HEK293 (cell line): ENCODE measurements around the gene RPL10A.

Source experiments
- BCL6B ChIP-seq: fragments of 450-650 bp; formaldehyde crosslinking; IDR thresholded peaks from 2 replicates; pipeline ENCODE4 v1.5.1; 2017; ENCODE audit warnings: missing biosample characterization, missing genetic modification characterization
- PATZ1 ChIP-seq: fragments of 450-650 bp; formaldehyde crosslinking; IDR thresholded peaks from 2 replicates; pipeline ENCODE4 v1.5.1; 2016; ENCODE audit warnings: missing biosample characterization, missing genetic modification characterization
- PRDM4 ChIP-seq: fragments of 450-650 bp; formaldehyde crosslinking; IDR thresholded peaks from 2 replicates; pipeline ENCODE4 v1.5.1; 2017; ENCODE audit warnings: missing biosample characterization, missing genetic modification characterization
- SP2 ChIP-seq: fragments of 450-650 bp; formaldehyde crosslinking; IDR thresholded peaks from 2 replicates; pipeline ENCODE4 v1.5.1; 2016; ENCODE audit warnings: missing biosample characterization, missing genetic modification characterization
- TRIM28 ChIP-seq: IDR thresholded peaks from 2 replicates; pipeline ENCODE4 v1.6.1; 2011; ENCODE audit warnings: low read length, control low read depth, borderline replicate concordance
- ZNF112 ChIP-seq: fragments of 450-650 bp; formaldehyde crosslinking; IDR thresholded peaks from 2 replicates; pipeline ENCODE4 v1.5.0; 2017; ENCODE audit warnings: missing biosample characterization, missing genetic modification characterization
- ZNF133 ChIP-seq: fragments of 450-650 bp; formaldehyde crosslinking; IDR thresholded peaks from 2 replicates; pipeline ENCODE4 v1.5.1; 2016; ENCODE audit warnings: missing biosample characterization, missing genetic modification characterization
- ZNF140 ChIP-seq: fragments of 450-650 bp; formaldehyde crosslinking; IDR thresholded peaks from 2 replicates; pipeline ENCODE4 v1.5.1; 2016; ENCODE audit warnings: missing biosample characterization, missing genetic modification characterization
- ZNF239 ChIP-seq: fragments of 450-650 bp; formaldehyde crosslinking; IDR thresholded peaks from 2 replicates; pipeline ENCODE4 v1.5.1; 2016; ENCODE audit warnings: missing biosample characterization, missing genetic modification characterization
- ZNF26 ChIP-seq: fragments of 450-650 bp; formaldehyde crosslinking; IDR thresholded peaks from 2 replicates; pipeline ENCODE4 v1.5.1; 2016; ENCODE audit warnings: missing biosample characterization, missing genetic modification characterization
- ZNF280C ChIP-seq: fragments of 450-650 bp; formaldehyde crosslinking; IDR thresholded peaks from 2 replicates; pipeline ENCODE4 v1.5.1; 2016; ENCODE audit warnings: missing biosample characterization, missing genetic modification characterization
- ZNF292 ChIP-seq: fragments of 450-650 bp; formaldehyde crosslinking; IDR thresholded peaks from 2 replicates; pipeline ENCODE4 v1.5.1; 2016; ENCODE audit warnings: low read depth, missing biosample characterization, missing genetic modification characterization, borderline replicate concordance
- ZNF302 ChIP-seq: fragments of 450-650 bp; formaldehyde crosslinking; IDR thresholded peaks from 2 replicates; pipeline ENCODE4 v1.5.1; 2016; ENCODE audit warnings: missing biosample characterization, missing genetic modification characterization, low read depth
- ZNF335 ChIP-seq: fragments of 450-650 bp; formaldehyde crosslinking; conservative IDR thresholded peaks from 2 replicates; pipeline ENCODE4 v1.5.1; 2016; ENCODE audit warnings: missing biosample characterization, missing genetic modification characterization
- ZNF426 ChIP-seq: fragments of 450-650 bp; formaldehyde crosslinking; IDR thresholded peaks from 2 replicates; pipeline ENCODE4 v1.5.1; 2017; ENCODE audit warnings: missing biosample characterization, missing genetic modification characterization, mild to moderate bottlenecking, inconsistent platforms, moderate library complexity
- ZNF449 ChIP-seq: fragments of 450-650 bp; formaldehyde crosslinking; IDR thresholded peaks from 2 replicates; pipeline ENCODE4 v1.5.1; 2017; ENCODE audit warnings: missing biosample characterization, mild to moderate bottlenecking, missing genetic modification characterization, moderate library complexity
- ZNF513 ChIP-seq: fragments of 450-650 bp; IDR thresholded peaks from 2 replicates; pipeline ENCODE4 v1.5.1; 2018; ENCODE audit warnings: missing biosample characterization, missing genetic modification characterization
- ZNF548 ChIP-seq: fragments of 450-650 bp; formaldehyde crosslinking; IDR thresholded peaks from 2 replicates; pipeline ENCODE4 v1.5.1; 2016; ENCODE audit warnings: missing biosample characterization, missing genetic modification characterization
- ZNF585B ChIP-seq: fragments of 450-650 bp; formaldehyde crosslinking; IDR thresholded peaks from 2 replicates; pipeline ENCODE4 v1.5.1; 2016; ENCODE audit warnings: missing biosample characterization, missing genetic modification characterization
- ZNF624 ChIP-seq: fragments of 450-650 bp; formaldehyde crosslinking; IDR thresholded peaks from 2 replicates; pipeline ENCODE4 v1.5.1; 2017; ENCODE audit warnings: missing biosample characterization, missing genetic modification characterization
- ZNF654 ChIP-seq: fragments of 450-650 bp; formaldehyde crosslinking; IDR thresholded peaks from 2 replicates; pipeline ENCODE4 v1.5.1; 2016; ENCODE audit warnings: low read depth, missing biosample characterization, missing genetic modification characterization
- ZNF791 ChIP-seq: fragments of 450-650 bp; formaldehyde crosslinking; IDR thresholded peaks from 2 replicates; pipeline ENCODE4 v1.5.1; 2016; ENCODE audit warnings: missing biosample characterization, missing genetic modification characterization
- ZNF843 ChIP-seq: fragments of 450-650 bp; formaldehyde crosslinking; IDR thresholded peaks from 2 replicates; pipeline ENCODE4 v1.5.1; 2016; ENCODE audit warnings: missing biosample characterization, missing genetic modification characterization
- ZSCAN23 ChIP-seq: fragments of 450-650 bp; formaldehyde crosslinking; IDR thresholded peaks from 2 replicates; pipeline ENCODE4 v1.5.1; 2016; ENCODE audit warnings: missing biosample characterization, missing genetic modification characterization
- ZSCAN5A ChIP-seq: fragments of 450-650 bp; formaldehyde crosslinking; IDR thresholded peaks from 2 replicates; pipeline ENCODE4 v1.5.1; 2016; ENCODE audit warnings: missing biosample characterization, missing genetic modification characterization

RPL10A gene

GRCh38 chr6:35468181-35468979 is at the start of gene RPL10A (continued):
- TF ChIP-seq BCL6B (tag by site-specific recombination) = no peak
- TF ChIP-seq ZNF292 = no peak
- TF ChIP-seq ZNF302 (tag by site-specific recombination) = no peak
- peak; percentile 37; the same call in 1 of the 2 replicates for TF ChIP-seq ZSCAN5A (tag by site-specific recombination)
- no peak for TF ChIP-seq ZNF112 (tag by site-specific recombination)
- TF ChIP-seq ZNF140 = no peak
- peak; percentile 88 for TF ChIP-seq PATZ1 (tag by site-specific recombination)
- no peak for TF ChIP-seq ZNF26 (tag by site-specific recombination)
- TF ChIP-seq ZSCAN23 (tag by site-specific recombination) = no peak
- TF ChIP-seq ZNF133 (tag by site-specific recombination) = no peak
- peak; percentile 56; the same call in 1 of the 2 replicates for TF ChIP-seq PRDM4 (tag by site-specific recombination)
- no peak for TF ChIP-seq ZNF280C (tag by site-specific recombination)
- 0 out of 2 replicates have a peak, but pooled peaks have one; percentile 56 for TF ChIP-seq ZNF239 (tag by site-specific recombination)
- no peak; the same call in none of the 2 replicates for TF ChIP-seq ZNF449
- no peak for TF ChIP-seq ZNF548 (tag by site-specific recombination)
- no peak for TF ChIP-seq ZNF624
- TF ChIP-seq ZNF335 (tag by site-specific recombination) = peak; percentile 44
- TF ChIP-seq ZNF791 (tag by site-specific recombination) = no peak
- no peak for TF ChIP-seq ZNF426 (tag by site-specific recombination)
- peak; percentile 39; the same call in 1 of the 2 replicates for TF ChIP-seq ZNF513 (tag by site-specific recombination)
- no peak; the same call in 1 of the 2 replicates for TF ChIP-seq TRIM28
- TF ChIP-seq ZNF585B = no peak
- TF ChIP-seq ZNF654 = peak; percentile 69
- TF ChIP-seq SP2 = peak; percentile 63
- peak; percentile 67; the same call in 1 of the 2 replicates for TF ChIP-seq ZNF843 (tag by site-specific recombination)
